NCI-H460 (cell line): Measurements from ENCODE around the gene RASA4B. TPM values are rescaled to one million over a fixed set of nuclear protein-coding genes. Genes with fewer than 3 reads are reported as not detected.
A peak's percentile ranks its signal among the peaks of the same experiment; 100 is the strongest.
"Not testable (repeated sequence)": the region's sequence is repeated elsewhere in the genome, so short reads cannot be mapped to it uniquely, and the experiment has no call there.

Experiments
- DNase-seq: peaks from one replicate; pipeline ENCODE4 v3.0.0-alpha.2; 2016; ENCODE audit warnings: low read depth; ENCODE audit errors: extremely low read depth
- total RNA-seq: library from RNA; depleted of rRNA; stranded (reverse); fragments of >200 nt; shearing (Covaris generic); gene quantifications from 2 replicates; pipeline ENCODE4 v1.2.3, GENCODE V29; 2014

The RASA4B gene
- total RNA-seq, 1 experiment from 2014 or later: 2.7 TPM

DNA sequence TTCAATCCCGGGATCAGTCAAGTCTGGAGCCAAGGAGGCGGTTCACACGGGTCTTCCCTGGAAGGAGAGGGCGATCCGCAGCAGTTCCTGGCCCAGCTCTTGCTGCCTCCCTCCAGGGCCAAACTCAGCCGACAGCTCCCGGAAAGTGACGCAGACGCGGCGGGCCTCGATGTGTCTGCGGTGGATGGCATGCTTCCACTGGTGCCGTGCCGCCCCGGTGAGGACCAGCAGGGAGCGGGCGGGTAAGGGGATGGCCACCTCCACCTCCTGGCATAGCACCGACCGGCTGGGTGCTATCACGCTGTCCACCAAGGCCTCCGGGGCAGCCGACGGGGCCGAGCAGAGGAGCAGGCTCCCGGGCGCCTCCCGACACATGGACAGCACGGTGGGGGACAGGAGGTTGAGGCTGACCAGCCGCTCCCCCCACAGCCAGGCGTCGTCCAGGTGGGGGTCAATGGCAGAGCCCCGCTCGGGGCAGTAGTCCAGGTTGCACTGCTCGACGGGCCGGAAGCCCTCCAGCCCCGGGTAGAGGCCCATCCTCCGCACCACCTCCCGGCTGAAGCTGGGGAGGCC, 60.1 kb downstream of the RASA4B start:
- no peak for DNase-seq

DNA sequence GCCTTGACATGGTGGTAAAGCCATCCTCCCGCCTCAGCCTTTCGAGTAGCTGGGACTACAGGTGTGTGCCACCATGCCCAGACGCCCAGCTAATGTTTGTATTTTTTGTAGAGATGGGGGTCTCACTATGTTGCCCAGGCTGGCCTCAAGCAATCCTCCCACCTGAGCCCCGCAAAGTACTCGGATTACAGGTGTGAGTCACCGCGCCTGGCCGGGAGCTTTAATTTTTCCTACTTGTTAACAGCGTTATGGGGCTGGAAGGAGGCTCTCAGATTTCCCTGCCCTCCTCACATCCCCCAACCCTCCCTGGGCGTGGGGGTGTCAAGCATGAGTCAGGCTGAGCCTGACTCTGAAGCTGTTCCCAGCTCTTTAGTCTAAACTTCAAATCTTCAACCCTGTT, 61.2 kb downstream of the RASA4B start:
- no peak for DNase-seq

DNA sequence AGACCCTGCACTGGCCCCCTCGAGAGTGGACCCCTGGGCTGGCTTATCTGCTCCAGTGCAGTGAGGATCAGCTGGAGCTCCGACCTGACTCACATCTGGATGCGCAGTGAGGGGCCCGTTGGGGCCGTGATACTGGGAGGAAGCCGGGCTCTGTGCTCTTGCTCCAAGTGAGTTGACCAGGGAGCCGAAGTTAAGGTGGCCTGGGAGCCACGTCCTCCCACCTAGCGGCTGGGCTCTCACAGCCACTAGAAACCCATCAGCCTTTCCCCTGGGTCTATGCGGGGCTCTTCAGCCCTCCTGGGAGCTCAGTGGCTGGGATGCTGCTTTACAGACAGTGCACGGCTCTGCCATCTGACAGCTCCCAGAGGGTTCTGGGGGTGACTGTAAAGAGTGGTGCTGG, 62.0 kb downstream of the RASA4B start:
- DNase-seq: no peak

DNA sequence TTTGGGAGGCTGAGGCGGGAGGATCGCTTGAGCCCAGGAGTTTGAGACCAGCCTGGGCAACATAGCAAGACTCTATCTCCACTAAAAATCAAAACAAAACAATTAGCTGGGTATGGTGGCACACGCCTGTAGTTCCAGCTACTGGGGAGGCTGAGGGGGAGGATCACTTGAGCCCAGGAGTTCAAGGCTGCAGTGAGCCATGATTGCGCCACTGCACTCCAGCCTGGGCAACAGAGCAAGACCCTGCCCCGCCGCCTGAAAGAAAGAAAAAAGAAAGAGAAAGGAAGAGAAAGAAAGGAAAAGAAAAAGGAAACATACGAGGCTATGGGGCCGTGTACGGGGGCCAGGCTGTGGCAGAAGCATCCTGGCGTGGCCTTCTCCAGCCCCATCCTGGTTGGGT, 62.6 kb downstream of the RASA4B start:
- DNase-seq: not testable (repeated sequence)

DNA sequence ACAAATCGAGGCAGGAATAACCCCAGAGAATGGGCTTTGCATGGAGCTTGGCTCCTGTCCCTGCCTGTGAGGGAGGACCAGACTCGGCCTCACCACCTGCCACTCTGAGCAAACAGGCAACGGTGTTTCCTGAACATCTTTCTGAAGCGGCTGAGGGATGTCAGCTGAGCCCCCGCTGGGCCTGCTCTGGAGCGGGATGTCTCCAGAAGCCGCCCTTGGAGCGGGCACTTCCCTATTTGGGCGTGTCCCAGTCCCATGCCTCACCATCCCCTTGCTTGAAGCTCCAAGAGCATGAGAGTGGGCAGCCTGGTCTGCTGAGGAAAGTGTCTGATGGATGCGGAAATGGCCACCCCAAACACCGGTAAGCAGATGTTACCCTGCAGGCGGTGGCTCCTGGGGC, 63.1 kb downstream of the RASA4B start:
- no peak for DNase-seq

DNA sequence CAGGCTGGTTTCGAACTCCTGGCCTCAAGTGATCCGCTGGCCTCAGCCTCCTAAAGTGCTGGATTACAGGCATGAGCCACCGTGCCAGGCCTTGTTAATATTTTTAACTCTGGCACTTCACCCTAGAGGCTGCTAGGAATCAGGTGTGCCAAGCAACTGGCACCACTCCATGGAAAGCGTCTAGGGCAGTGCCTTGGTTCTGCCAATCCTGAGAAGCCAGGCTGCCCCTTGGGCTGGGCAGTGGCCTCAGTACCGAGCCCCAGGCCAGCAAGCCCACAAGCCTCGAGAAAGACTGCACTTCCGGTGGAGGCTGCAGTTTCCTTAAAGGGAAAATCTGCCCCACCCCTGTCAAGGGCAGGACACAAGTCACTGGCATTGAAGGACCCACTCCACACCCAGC, 64.3 kb downstream of the RASA4B start:
- DNase-seq: no peak

DNA sequence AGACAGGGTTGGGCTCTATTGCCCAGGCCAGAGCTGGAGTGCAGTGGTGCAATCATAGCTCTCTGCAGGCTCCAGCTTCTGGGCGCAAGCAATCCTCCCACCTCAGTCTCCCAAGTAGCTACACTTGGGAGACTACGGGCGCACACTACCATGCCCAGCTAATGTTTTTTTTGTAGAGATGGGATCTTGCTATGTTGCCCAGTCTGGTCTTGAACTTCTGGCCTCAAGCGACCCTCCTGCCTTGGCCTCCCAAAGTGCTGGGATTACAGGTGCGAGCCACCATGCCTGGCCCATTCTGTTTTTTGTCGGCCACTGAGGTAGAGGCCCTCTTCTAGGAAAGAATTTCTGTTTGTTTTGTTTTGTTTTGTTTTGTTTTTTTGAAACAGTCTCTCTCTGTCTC, 65.1 kb downstream of the RASA4B start:
- no peak for DNase-seq

DNA sequence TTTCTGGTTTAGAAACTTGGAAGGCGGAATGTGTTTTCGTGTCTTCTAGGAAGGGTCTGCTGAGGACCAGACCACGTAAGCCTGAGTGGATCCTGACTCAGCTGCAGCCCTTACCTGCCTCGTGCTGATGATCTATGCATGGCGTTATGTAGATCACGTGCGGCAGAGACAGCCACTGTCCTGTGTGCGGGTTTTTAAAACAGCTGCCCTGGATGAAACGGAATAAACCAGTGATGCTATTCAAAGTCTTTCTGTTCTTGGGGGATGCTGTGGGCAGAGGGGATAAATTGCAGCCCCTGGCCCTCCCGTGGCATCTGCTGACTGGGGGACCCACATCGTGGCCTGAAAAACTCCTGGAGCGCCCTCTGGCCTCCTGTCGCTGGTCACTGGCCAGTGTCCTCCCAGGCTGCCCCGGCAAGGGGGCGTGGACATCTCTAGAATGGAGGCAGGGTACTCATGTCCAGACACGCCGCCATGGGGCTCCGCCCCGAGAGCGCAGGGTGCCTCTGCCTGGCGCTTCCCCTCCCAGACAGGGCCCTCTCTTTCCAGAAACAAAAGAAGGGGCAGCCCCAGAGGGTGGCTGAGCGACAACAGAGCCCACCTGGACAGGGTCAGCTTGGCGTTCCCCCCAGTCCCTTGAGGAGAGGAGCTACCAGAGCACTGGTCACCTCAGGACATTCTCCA, 66.1 kb downstream of the RASA4B start:
- no peak for DNase-seq

DNA sequence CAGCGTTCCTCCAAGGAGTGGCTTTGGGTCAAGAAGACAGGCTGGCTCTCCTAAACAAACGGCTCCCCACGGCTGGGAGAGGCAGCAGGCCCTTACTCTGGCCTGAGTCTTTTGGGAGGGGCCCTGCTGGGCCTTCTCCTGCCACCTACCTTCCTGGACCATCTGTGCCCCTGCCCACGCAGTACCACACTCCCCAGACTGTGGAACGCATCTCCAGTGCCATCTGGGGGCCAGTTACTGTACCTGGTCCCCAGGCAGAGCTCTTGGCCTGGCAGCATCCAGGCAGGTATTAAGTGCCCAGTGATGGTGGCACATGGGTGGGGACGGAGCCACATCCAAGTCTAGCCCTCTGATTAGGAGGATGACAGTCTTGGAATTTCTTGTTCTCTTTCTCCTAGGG, 67.3 kb downstream of the RASA4B start:
- no peak for DNase-seq

DNA sequence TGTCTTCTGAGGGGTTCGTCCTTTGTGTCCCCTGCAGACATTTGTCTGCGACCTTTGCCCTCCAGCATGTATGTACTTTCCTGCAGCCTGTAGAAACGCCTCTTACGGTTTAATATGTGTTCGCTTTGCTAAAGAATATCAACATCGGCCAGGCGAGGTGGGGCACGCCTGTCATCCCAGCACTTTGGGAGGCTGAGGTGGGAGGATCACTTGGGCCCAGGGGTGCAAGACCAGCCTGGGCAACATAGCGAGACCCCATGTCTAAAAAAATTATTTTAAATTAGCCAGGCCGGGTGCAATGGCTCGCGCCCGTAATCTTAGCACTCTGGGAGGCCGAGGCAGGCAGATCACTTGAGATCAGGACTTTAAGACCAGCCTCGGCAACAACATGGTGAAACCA, 68.4 kb downstream of the RASA4B start:
- DNase-seq: no peak

DNA sequence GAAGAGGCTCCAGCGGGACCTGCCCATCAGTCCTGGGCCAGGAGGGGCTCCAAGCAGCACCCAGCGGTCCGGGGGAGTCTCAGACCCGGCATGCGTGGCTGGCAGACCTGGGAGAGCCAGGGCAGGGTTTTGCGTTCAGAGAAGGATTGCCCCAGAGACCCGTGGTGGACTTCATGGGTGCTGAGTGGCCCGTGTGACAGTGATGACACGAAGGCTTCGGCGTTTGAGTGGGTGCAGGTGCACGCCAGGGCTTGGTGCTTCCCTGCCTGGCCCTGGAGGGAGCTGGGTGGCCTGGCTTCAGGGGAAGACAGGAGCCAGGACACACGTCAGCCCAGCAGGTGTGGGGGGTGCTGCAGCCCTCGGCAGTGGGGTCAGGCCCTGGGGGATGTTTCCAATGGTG, 70.3 kb downstream of the RASA4B start:
- no peak for DNase-seq

DNA sequence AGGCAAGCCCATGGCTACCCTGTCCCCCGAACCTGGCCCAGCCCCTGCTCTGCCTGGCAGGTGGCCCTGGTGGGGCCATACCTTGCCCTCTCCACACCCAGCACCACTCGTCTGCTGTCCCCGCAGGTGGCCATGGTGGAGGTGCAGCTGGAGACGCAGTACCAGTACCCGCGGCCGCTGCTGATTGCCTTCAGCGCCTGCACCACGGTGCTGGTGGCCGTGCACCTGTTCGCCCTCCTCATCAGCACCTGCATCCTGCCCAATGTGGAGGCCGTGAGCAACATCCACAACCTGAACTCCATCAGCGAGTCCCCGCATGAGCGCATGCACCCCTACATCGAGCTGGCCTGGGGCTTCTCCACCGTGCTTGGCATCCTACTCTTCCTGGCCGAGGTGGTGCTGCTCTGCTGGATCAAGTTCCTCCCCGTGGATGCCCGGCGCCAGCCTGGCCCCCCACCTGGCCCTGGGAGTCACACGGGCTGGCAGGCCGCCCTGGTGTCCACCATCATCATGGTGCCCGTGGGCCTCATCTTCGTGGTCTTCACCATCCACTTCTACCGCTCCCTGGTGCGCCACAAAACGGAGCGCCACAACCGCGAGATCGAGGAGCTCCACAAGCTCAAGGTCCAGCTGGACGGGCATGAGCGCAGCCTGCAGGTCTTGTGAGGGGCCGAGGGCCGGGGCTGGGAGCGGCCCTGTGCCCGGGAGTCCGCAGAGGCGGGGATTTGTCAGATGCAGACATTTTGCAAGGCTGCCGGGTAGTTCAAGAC, 71.0 kb downstream of the RASA4B start:
- DNase-seq: no peak

DNA sequence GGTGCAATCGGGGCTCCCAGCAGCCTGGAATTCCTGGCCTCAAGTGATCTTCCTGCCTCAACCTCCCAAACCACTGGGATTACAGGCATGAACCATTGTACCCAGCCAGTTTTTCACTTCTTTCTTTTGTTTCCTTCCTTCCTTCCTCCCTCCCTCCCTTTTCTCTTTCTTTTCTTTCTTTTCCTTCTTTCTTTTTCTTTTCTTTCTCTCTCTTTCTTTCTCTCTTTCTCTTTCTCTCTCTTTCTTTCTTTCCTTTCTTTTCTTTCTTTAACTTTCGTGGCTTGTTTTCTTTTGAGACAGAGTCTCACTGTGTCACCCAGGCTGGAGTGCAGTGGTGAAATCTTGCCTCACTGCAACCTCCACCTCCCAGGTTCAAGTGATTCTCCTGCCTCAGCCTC, 71.9 kb downstream of the RASA4B start:
- no peak for DNase-seq

DNA sequence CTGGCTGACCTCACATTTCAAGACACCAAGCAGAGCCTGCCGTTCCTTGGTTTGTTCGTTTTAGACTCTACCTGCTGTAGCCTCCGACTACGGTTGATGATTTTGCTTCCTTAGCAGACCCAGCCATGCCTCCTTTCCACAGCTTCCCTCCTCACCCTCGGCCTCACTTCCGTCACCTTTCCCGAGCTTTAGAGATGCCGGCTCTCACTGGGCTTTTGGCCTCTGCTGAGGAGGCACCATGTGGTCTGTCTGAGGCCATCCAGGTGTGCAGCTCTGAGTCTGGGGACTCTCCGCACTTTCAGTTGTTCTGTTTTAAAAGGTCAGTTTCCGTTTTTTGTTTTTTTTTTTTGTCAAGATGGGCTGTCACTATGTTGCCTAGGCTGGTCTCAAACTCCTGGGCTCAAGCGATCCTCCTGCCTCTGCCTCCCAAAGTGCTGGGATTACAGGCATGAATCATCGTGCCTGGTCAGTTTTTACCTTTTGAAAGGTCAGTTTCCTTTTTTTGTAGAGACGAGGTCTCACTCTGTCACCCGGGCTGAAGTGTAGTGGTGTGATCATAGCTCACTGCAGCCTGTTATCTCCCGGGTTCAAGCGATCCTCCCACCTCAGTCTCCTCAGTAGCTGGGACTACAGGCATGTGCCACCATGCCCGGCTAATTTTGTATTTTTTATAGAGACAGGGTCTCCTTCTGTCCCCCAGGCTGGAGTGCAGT, 72.5 kb downstream of the RASA4B start:
- no peak for DNase-seq

DNA sequence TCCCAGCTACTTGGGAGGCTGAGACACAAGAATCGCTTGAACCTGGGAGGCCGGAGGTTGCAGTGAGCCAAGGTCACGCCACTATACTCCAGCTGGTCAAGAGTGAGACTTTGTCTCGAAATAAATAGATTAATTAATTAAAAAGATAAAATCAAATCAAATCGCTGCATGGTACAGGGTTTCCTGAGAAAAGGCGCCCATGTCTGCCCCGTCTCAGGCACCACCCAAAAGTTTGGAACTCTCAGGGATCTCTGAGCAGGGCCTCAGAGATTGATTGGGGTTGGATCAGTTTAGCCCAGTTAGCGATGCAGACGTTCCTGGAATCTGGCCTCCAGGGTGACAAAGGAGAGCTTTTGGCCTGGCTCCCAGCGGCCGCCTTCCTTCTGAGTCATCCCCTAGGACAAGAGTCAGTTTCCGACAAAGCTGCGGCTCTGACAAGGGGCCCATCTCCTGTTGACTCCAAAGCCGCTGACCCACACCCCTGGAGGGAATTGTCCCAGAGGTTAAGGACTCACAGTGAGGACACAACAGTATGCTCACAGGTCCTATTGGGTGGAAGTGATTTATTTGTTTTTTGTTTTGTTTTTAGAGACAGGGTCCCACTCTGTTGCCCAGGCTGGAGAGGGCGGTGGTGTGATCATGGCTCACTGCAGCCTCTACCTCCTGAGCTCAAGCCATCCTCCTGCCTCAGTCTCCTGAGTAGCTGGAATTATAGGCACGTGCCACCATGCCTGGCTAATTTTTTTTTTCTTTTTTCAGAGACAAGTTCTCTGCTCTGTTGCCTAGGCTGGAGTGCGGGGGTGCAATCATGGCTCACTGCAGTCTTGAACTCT, 77.4 kb downstream of the RASA4B start:
- no peak for DNase-seq

DNA sequence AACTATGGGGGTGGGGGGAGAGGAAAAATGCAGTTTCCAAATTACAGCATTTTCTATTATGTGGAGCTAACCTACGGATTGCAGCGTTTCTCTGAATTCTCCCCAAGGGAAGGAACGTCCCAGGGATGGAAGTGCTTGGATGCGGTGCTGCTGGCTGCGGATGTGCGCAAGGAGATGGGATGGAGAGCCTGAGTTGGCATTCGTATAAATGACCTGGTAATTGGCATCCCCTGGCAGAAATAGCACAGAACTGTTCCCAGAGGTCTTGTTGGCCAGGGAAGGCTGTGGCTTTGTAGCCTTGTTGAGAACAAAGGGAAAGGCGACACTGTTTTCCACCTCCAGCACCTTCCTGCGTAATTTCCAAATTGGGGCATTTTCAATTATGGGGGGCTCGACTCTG, 81.5 kb downstream of the RASA4B start:
- no peak for DNase-seq

DNA sequence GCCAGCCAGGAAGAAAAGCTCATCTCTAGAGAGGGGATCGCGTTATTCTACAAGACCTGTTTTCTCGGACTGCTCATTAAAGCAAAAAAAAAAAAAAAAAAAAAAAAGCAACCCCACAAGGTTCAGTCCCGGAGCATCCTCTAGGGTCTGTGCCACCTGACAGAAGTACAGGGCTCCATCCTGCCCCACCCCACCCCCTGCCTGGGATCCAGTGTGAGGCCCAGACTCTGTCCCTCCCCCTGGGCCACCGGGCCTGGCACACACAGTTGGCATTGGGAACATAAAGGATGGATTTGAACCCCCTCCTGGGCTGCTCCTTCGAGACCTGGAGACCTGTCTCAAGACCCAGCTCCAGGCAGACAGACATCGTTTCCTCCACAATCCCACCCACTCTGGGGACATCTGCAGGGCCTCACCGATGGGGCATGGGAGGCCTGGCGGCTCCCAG, 83.5 kb downstream of the RASA4B start:
- no peak for DNase-seq

DNA sequence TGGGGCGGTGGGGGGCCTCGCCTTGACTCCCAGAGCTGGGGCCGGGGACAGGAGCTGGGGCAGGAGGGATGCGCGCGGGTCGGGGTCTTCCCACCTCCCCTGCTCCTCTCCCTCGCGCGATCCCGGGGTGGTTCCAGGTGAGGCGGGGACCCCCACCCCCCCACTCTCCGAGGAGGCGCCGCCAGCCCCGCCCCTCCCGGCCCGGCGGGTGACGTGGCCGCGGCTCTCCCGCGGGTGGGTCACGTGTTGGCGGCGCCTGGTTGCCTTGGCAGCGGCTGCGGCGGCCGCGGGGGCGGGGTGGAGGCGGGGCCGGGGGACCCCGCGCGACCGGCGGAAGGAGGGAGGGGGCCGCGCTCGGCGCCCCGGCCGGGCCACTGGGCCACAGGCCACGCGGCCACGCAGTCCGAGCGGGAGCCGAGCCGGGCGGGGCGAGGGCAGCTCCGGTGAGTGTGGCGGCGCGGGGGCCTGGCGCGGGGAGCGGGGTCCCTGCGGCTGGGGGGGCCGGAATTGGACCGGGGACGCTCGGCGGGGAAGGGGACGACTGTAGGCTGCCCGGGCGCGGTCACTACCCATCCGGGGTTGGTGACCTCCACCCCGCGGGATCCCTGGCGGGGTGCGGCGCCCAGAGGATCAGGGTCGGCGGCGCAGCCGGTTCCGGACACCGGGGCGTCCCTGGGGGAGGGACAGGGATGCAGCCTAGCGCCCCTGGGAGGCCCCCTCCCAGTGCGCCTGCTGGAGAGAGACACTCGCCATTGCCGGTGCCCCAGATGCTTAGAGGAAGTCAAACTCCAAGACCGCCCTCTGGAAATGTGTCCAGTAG, 84.1 kb downstream of the RASA4B start, which contains the start of gene ORAI2:
ORAI2 (plus strand) TSS at position 357 of the 820 bp plus-strand sequence. CDS start 5,382 bp downstream, outside the sequence.
- DNase-seq: peak; percentile 47
